Cardiac septum (tissue), 1 donor: ENCODE results near the gene C10orf67. TPM values are rescaled to one million over a fixed set of nuclear protein-coding genes. Genes with fewer than 3 reads are reported as not detected.
A peak's percentile ranks its signal among the peaks of the same experiment; 100 is the strongest.
"Not testable (repeated sequence)": the region's sequence is repeated elsewhere in the genome, so short reads cannot be mapped to it uniquely, and the experiment has no call there.

Experiments used
- DNase-seq: peaks from one replicate; pipeline ENCODE4 v3.0.0-alpha.2; 2020; ENCODE audit warnings: low spot score
- intact Hi-C: fragments of 100-400 bp; cut with DNase I; formaldehyde crosslinking; loops from one replicate; pipeline ENCODE4 v1.14.0; 2022
- total RNA-seq: library from RNA; stranded (reverse); fragmentation: NEBNext Ultra II Directional; extraction: Animal tissue kit (Norgen Biotek cat#: 25700); gene quantifications from one replicate; pipeline ENCODE4 v1.2.1, GENCODE V29; 2021
- donor health status: DM: no; HTN: no; CAD: no.

C10orf67 gene
- total RNA-seq, 1 donor from 2014 or later = 0.35 TPM

GRCh38 chr10:23362879-23363792 lies 18.5 kb upstream of the C10orf67 start:
- intact Hi-C loops = no loop called here
- DNase-seq = no peak

GRCh38 chr10:23362069-23362830 lies 17.7 kb upstream of the C10orf67 start:
- DNase-seq = no peak
- intact Hi-C loops = no loop called here

- intact Hi-C loops = no loop called here
- no peak for DNase-seq
Measured at GRCh38 chr10:23361665-23362064, 17.1 kb upstream of the C10orf67 start.

- intact Hi-C loops = no loop called here
- no peak for DNase-seq
Measured at GRCh38 chr10:23359692-23360380, 15.2 kb upstream of the C10orf67 start.

- no peak for DNase-seq
- intact Hi-C loops = no loop called here
Measured at GRCh38 chr10:23358357-23358756, 13.8 kb upstream of the C10orf67 start.

GRCh38 chr10:23354630-23355279 lies 10.2 kb upstream of the C10orf67 start:
- intact Hi-C loops = no loop called here
- no peak for DNase-seq

GRCh38 chr10:23351926-23352519 lies 7.4 kb upstream of the C10orf67 start:
- DNase-seq = no peak
- intact Hi-C loops = no loop called here

GRCh38 chr10:23350706-23351105 lies 6.1 kb upstream of the C10orf67 start:
- intact Hi-C loops, DNase-seq: not testable (repeated sequence)

GRCh38 chr10:23345861-23346260 lies 1.3 kb upstream of the C10orf67 start:
- DNase-seq = no peak
- intact Hi-C loops = loop anchor here (2.0 kb wide), 2 partner anchors 55 to 93 kb away; partner anchors contain the start of gene OTUD1

- intact Hi-C loops = loop anchor here (2.0 kb wide), 1 partner anchor 95 kb away; the partner anchor contains the start of gene OTUD1
- DNase-seq = peak; percentile 81
Measured at GRCh38 chr10:23343591-23344240, 881 bp downstream of the C10orf67 start.

- no peak for DNase-seq
- intact Hi-C loops = no loop called here
Measured at GRCh38 chr10:23342213-23342884, 2.2 kb downstream of the C10orf67 start.

- no peak for DNase-seq
- intact Hi-C loops = no loop called here
Measured at GRCh38 chr10:23341004-23341403, 3.6 kb downstream of the C10orf67 start.

GRCh38 chr10:23340354-23340753 lies 4.2 kb downstream of the C10orf67 start:
- intact Hi-C loops = no loop called here
- DNase-seq = no peak

- intact Hi-C loops = no loop called here
- DNase-seq = no peak
Measured at GRCh38 chr10:23338886-23339285, 5.7 kb downstream of the C10orf67 start.

GRCh38 chr10:23338155-23338828 lies 6.3 kb downstream of the C10orf67 start:
- DNase-seq = no peak
- intact Hi-C loops = no loop called here

- intact Hi-C loops = no loop called here
Measured at GRCh38 chr10:23337616-23338015, 7.0 kb downstream of the C10orf67 start.

GRCh38 chr10:23331567-23332301 lies 12.9 kb downstream of the C10orf67 start:
- intact Hi-C loops = no loop called here
- DNase-seq = no peak

More at GRCh38 chr10:23337616-23338015, 7.0 kb downstream of the C10orf67 start:
- DNase-seq = no peak
